CD4-positive, alpha-beta T cell (primary cell): ENCODE data around the gene DCHS1. TPM values are rescaled to one million over a fixed set of nuclear protein-coding genes. Genes with fewer than 3 reads are reported as not detected.

Experiments
- ATAC-seq: fragments of 200-7000 bp; cut with Tn5 transposase; one replicate; pipeline ENCODE4 v1.10.0; 2022; ENCODE audit warnings: mild to moderate bottlenecking; ENCODE audit not compliant: poor library complexity
- CTCF ChIA-PET: fragments of 350-600 bp; sonication (Branson Sonifier 250); formaldehyde crosslinking; loops from one replicate; lab custom pipeline; 2021; ENCODE audit warnings: antibody characterized with exemption, inconsistent platforms; lab: Charles Lee
- POLR2A ChIA-PET: fragments of 350-600 bp; sonication (Branson Sonifier 250); formaldehyde crosslinking; loops from one replicate; lab custom pipeline; 2021; ENCODE audit warnings: antibody characterized with exemption, inconsistent platforms; lab: Charles Lee
- DNase-seq, 14 experiments: peaks; one replicate each; pipeline ENCODE4 v3.0.0-alpha.2; 2013 to 2020; ENCODE audit warnings: mixed read lengths in 2 of 14
- H3K27ac ChIP-seq, 2 donors: one replicate each; pipeline versions ENCODE4 v1.5.1 to v1.7.0; 2013; ENCODE audit warnings: low read length in 2 of 2, low read depth in 1 of 2, mild to moderate bottlenecking in 1 of 2
- H3K27me3 ChIP-seq, 2 experiments: 1 replicate in 1 of 2; 2 replicates in 1 of 2; pipeline versions ENCODE4 v1.6.1 to v1.7.0; 2013; ENCODE audit warnings: low read length in 2 of 2, control low read depth in 1 of 2, mild to moderate bottlenecking in 1 of 2, moderate library complexity in 1 of 2; ENCODE audit not compliant: insufficient read depth in 2 of 2, control insufficient read depth in 1 of 2
- H3K36me3 ChIP-seq: one replicate; pipeline ENCODE4 v1.6.1; 2013; ENCODE audit warnings: low read length, control low read depth; ENCODE audit not compliant: insufficient read depth
- H3K4me1 ChIP-seq: one replicate; pipeline ENCODE4 v1.6.1; 2013; ENCODE audit warnings: low read length, control low read depth; ENCODE audit not compliant: insufficient read depth
- H3K4me3 ChIP-seq: one replicate; pipeline ENCODE4 v1.5.1; 2013; ENCODE audit warnings: mild to moderate bottlenecking, low read length, moderate library complexity
- H3K9me3 ChIP-seq, 2 experiments: 1 replicate in 1 of 2; 2 replicates in 1 of 2; pipeline versions ENCODE4 v1.6.1 to v1.7.0; 2013; ENCODE audit warnings: low read length in 2 of 2, mild to moderate bottlenecking in 2 of 2, control low read depth in 1 of 2, moderate library complexity in 1 of 2; ENCODE audit not compliant: control insufficient read depth in 1 of 2, insufficient read depth in 1 of 2
- H3K27ac Mint-ChIP-seq: one replicate; pipeline ENCODE4 v1.8.0; 2020; ENCODE audit warnings: mixed read lengths
- H3K27me3 Mint-ChIP-seq: one replicate; pipeline ENCODE4 v1.8.0; 2021; ENCODE audit warnings: mixed read lengths
- H3K36me3 Mint-ChIP-seq: one replicate; pipeline ENCODE4 v1.8.0; 2021; ENCODE audit warnings: low read depth, mixed read lengths
- H3K4me1 Mint-ChIP-seq: one replicate; pipeline ENCODE4 v1.8.0; 2021; ENCODE audit warnings: low read depth, mixed read lengths
- H3K4me3 Mint-ChIP-seq: one replicate; pipeline ENCODE4 v1.8.0; 2020; ENCODE audit warnings: mild to moderate bottlenecking, mixed read lengths
- H3K9me3 Mint-ChIP-seq: one replicate; pipeline ENCODE4 v1.8.0; 2020; ENCODE audit warnings: mixed read lengths
- intact Hi-C, 2 experiments: fragments of 100-400 bp; cut with DNase I in 1 of 2; cut with micrococcal nuclease in 1 of 2; formaldehyde crosslinking; loops; one replicate each; pipeline versions ENCODE4 v1.15.1 to v1.9.0; 2023 to 2025; cut with DNase I, micrococcal nuclease
- total RNA-seq, 174 experiments: library from RNA in 2 of 174; stranded (reverse) in 2 of 174; gene quantifications; one replicate each; pipeline ENCODE4 v1.2.3 and lab custom pipeline; 2021 to 2026
- TF ChIP-seq, protein P1 (sequence below): fragments of 200-600 bp; IDR thresholded peaks from one replicate; pipeline ENCODE4 v1.8.0; 2022; ENCODE audit warnings: antibody characterized with exemption, mild to moderate bottlenecking

DCHS1 gene
- total RNA-seq, 2 experiments from 2014 or later = 9.7 TPM

DNA sequence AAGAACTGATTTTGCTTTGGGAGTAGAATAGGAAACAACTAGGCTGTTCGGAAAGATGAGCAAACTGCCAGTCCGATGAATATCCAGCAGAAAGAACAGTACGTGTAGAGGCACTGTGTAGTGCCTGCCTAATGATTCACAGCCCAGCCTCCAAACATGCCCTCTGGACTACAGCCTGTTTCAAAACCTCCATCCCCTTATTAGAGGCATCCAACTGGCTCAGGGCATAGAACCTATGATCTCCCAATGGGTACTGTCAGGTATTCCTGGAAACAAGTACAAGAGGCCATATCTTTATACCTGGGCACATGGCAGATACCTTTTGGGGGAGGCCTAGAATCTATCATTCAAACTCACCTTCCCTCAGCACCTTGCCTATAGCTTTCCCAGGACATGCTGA, 57.1 kb downstream of the DCHS1 start:
- H3K36me3 ChIP-seq = peaks cover 65% of the 10 kb centered on the region
- Mint-ChIP-seq H3K36me3 (peaks cover 77% of the 10 kb centered on the region), H3K4me1 (peaks cover 45% of the 10 kb centered on the region), H3K4me3 (no peak overlapping the region), H3K27ac (peak overlapping the region; percentile 3), H3K27me3 (no peaks in the 10 kb centered on the region), H3K9me3 (no peaks in the 10 kb centered on the region)
- intact Hi-C loops = loop anchor here in 1 of 2 experiments (10.0 kb wide), 1 partner anchor 64 kb away; no protein-coding TSS in a partner anchor
- ATAC-seq = no peak
- H3K4me1 ChIP-seq = peaks cover 39% of the 10 kb centered on the region
- CTCF ChIA-PET = no interaction called here
- POLR2A ChIA-PET = interaction anchor here (2.4 kb wide), 1 partner anchor 14 kb away, joined by 6 read pairs; the partner anchor contains the start of gene TAF10
- no peaks in the 10 kb centered on the region for H3K9me3 ChIP-seq
- H3K4me3 ChIP-seq = no peak overlapping the region
- no peak for DNase-seq
- H3K27me3 ChIP-seq = no peaks in the 10 kb centered on the region
- no peak overlapping the region for H3K27ac ChIP-seq
- TF ChIP-seq, protein P1, sequence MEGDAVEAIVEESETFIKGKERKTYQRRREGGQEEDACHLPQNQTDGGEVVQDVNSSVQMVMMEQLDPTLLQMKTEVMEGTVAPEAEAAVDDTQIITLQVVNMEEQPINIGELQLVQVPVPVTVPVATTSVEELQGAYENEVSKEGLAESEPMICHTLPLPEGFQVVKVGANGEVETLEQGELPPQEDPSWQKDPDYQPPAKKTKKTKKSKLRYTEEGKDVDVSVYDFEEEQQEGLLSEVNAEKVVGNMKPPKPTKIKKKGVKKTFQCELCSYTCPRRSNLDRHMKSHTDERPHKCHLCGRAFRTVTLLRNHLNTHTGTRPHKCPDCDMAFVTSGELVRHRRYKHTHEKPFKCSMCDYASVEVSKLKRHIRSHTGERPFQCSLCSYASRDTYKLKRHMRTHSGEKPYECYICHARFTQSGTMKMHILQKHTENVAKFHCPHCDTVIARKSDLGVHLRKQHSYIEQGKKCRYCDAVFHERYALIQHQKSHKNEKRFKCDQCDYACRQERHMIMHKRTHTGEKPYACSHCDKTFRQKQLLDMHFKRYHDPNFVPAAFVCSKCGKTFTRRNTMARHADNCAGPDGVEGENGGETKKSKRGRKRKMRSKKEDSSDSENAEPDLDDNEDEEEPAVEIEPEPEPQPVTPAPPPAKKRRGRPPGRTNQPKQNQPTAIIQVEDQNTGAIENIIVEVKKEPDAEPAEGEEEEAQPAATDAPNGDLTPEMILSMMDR = no peak

DNA sequence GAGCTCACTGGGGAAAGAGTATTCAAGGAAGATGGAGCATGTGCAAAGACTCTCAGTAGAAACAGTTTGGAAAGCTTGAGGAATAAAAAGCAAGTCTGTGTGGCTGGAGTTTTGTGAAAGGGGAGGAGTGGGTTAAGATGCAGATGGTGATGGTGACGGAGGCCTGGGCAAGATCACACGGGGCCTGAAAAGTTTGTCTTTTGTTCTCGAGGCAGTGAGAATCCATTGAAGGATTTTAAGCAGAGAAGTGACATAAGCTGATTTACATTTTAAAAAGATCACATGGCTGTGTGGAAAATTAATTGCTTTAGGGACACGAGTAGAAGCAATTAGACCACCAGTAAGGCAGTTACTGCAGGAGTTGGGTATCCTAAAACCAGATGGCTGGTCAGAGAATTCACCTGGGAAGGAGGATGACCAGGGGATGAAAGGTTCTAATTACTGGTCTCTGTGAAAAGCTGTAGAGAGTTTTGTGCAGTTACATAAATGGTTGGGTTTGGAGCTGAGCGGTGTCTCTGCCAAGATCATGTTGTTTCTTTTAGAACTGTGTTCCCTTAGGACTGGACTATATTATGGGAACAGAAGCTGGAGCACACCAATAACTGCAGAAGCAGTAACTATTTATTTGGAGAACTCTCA, 59.3 kb downstream of the DCHS1 start:
- Mint-ChIP-seq H3K4me1 (peaks cover 48% of the 10 kb centered on the region), H3K36me3 (peaks cover 89% of the 10 kb centered on the region), H3K9me3 (no peaks in the 10 kb centered on the region), H3K27ac (no peak overlapping the region), H3K4me3 (no peak overlapping the region), H3K27me3 (no peaks in the 10 kb centered on the region)
- intact Hi-C loops = loop anchor here in 1 of 2 experiments (10.0 kb wide), 1 partner anchor 62 kb away; no protein-coding TSS in a partner anchor
- H3K27me3 ChIP-seq = no peaks in the 10 kb centered on the region
- no peaks in the 10 kb centered on the region for H3K9me3 ChIP-seq
- H3K4me1 ChIP-seq = peaks cover 25% of the 10 kb centered on the region
- ChIA-PET CTCF (interaction anchor here (0.6 to 0.9 kb wide), 2 partner anchors 53 to 87 kb away, joined by 3 to 4 read pairs; partner anchors contain the start of gene MRPL17), POLR2A (interaction anchor here (0.9 kb wide), 1 partner anchor 87 kb away, joined by 3 read pairs; the partner anchor contains the start of gene MRPL17)
- DNase-seq (no peak), ATAC-seq (no peak)
- TF ChIP-seq, protein P1 = no peak
- peaks cover 66% of the 10 kb centered on the region for H3K36me3 ChIP-seq
- no peak overlapping the region for H3K27ac ChIP-seq
- no peak overlapping the region for H3K4me3 ChIP-seq

DNA sequence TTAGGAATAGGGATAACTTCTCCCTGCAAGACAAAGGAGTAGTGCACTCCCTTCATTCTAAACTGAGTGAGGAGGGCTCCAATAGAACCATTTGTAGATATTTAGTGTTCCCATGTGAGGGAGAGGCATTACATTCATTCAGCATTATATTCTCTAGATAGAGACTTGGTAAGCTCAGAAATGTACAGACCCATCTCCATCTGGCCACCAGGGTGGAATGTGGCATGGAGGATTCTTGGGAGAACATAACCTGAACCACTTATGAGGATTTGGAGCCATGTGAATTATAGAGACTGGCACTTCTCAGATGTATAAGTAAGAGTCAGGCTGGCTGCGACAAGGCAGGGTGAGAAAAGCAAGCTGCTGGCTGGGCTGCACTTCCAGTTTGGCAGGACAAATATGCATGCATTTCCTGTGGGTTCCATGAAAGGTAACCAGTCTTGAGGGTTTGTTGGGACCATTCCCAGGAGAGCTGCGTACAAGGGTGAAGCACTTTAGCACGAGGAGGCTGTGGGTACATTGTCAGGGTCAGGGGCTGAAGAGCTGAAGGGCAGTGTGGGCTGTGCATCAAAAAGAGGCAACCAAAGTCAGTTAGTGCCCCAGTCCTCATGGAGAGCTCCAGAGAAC, 61.4 kb downstream of the DCHS1 start:
- Histone ChIP-seq H3K4me1 (peaks cover 16% of the 10 kb centered on the region), H3K27ac (no peak overlapping the region), H3K4me3 (no peak overlapping the region), H3K27me3 (no peaks in the 10 kb centered on the region), H3K36me3 (peaks cover 48% of the 10 kb centered on the region), H3K9me3 (no peaks in the 10 kb centered on the region)
- Mint-ChIP-seq H3K4me1 (peaks cover 43% of the 10 kb centered on the region), H3K4me3 (no peak overlapping the region), H3K27ac (peak overlapping the region; percentile 29), H3K9me3 (no peaks in the 10 kb centered on the region), H3K36me3 (peaks cover 85% of the 10 kb centered on the region), H3K27me3 (no peaks in the 10 kb centered on the region)
- ChIA-PET CTCF (interaction anchor here (1.1 to 1.3 kb wide), 2 partner anchors 63 to 89 kb away, joined by 4 read pairs; partner anchors contain the start of gene MRPL17), POLR2A (interaction anchor here (0.7 to 1.5 kb wide), 2 partner anchors 9 to 75 kb away, joined by 3 to 6 read pairs; no protein-coding TSS in a partner anchor)
- ATAC-seq = no peak
- intact Hi-C loops = loop anchor here in 1 of 2 experiments (10.0 kb wide), 1 partner anchor 59 kb away; no protein-coding TSS in a partner anchor
- TF ChIP-seq, protein P1 = no peak
- no peak for DNase-seq
